NCI-H2029 treated with DMSO at 0.1 percent for 48 hours (cell line): ENCODE measurements around the gene CTCFL.

ENCODE experiments used
- DNase-seq: peaks from one replicate; lab custom pipeline; 2025; lab: John Stamatoyannopoulos, UW

The CTCFL gene

DNA sequence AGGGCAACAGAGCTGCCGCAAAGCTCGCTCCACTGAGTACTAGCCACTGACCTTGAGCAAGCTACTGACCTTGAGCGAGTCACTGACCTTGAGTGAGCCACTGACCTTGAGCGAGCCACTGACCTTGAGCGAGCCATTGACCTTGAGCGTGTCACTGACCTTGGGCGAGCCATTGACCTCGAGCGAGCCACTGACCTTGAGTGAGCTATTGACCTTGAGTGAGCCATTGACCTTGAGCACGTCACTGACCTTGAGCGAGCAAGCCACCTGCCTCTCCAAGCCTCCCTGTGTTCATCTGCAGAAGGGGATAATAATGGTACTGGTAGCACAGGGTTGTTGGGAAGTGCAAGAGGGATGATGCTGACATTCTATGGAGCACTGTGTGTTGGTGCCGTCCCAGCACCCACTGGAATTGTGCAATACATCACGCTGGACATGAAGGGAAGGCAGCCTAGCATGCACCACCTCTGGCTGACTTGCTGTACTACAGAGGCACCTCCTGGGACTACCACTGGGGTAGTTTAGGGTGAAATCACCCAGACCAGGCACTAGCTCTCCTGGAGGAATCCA lies 60.2 kb downstream of the CTCFL start:
- DNase-seq, result no peak

DNA sequence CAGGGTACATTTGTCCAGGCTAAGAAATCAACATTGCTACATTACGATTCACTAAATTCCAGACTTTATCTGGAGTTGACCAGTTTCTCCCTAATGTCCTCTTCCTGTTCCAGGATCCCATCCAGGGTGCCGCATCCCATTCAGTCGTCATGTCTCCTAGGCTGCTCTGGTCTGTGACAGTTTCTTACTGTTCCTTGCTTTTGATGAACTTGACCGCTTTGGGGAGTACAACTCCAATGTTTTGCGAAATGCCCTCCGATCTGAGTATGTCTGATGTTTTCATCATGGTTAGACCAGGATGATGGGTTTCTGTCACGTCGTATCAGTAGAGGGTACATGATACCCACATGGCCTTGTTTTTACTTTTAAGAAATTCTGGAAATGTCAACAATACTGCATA lies 62.2 kb downstream of the CTCFL start:
- DNase-seq, result no peak

DNA sequence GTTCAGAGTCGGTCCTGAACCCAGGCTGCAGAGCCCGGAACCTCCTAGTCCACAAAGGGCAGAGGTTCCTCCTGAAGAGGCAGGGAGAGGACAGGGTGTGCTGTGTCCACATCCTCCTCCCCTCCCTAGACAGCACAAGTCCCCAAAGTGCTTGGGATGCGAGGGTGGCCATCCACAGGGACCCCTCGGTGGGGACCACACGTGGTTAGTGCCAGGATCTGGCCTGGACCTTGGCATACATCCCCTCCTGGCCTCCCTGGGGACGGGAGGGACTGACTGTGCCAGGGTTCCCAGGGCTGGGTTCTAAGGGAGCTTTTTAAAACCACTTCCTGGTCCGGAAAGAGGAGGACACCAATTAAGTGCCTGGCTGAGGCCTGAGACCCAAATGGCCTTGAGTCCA lies 63.2 kb downstream of the CTCFL start:
- no peak for DNase-seq

DNA sequence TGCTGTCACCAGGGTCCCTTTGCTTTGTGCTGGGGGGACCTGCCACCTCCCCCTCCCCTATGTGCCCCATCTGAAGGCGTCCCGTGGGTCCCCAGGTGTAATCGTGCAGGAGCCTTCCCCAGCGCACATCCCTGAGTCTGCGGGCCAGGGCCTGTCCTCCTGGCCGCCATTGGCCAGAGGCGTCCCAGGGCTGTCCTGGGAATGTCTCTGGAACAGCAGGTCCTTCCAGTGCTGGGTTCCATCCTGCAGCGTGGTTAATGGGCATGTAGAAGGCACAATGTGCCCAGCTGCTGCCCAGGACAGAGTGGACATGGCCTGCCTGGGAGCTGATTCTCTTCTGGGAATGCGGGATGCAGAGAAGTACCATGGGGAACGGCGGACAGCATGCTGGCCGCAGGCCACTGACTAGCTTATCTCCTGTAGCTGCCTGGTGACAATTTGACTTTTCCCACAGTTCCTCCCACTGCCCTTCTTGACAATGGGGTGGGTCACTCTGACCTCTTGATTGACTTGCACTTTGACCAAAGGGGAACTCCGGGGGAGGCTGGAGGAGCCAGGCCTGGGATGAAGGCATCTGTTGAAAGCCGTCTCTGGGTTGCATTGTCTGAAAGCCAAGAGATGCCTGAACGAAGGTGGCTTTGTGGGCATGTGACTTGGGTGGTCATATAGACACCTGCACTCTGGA lies 64.0 kb downstream of the CTCFL start:
- no peak for DNase-seq

DNA sequence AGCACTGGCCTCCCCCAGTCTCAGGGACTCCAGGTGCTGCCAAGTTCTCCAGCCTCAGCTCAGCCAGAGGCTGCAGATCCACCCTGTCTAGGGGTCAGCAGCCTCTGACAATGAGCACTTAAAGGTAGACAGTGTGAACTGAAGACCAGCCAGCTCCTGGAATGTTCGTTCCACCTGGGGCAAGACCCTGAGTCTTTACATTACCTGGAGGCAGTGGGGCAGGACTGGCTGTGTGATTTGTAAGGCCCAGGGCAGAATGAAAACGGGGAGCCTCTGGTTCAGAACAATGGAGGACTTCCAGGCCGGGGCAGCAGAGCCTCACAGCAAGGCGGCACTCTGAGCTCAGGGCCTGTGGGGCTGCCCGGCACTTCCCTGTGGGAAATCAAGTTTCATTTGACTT lies 65.0 kb downstream of the CTCFL start:
- no peak for DNase-seq

DNA sequence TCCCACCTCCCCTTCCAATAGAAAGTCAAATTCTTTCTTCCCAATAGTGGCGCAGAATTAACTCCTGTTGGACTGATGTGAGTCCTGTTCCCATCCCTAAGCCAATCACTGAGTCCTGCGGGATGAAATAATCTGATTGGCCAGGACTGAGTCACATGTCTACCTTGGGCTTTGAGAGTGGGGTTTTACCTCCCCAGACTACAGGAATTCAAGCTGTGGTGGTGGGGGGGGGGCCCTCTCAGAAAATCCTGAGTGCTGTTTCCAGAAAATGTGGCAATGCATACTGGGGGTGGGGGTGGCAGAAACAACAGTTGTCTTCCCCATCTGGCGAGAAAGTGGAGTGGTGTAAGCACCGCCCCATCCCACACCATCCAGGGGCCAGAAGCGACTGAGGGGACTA lies 65.7 kb downstream of the CTCFL start:
- no peak for DNase-seq

DNA sequence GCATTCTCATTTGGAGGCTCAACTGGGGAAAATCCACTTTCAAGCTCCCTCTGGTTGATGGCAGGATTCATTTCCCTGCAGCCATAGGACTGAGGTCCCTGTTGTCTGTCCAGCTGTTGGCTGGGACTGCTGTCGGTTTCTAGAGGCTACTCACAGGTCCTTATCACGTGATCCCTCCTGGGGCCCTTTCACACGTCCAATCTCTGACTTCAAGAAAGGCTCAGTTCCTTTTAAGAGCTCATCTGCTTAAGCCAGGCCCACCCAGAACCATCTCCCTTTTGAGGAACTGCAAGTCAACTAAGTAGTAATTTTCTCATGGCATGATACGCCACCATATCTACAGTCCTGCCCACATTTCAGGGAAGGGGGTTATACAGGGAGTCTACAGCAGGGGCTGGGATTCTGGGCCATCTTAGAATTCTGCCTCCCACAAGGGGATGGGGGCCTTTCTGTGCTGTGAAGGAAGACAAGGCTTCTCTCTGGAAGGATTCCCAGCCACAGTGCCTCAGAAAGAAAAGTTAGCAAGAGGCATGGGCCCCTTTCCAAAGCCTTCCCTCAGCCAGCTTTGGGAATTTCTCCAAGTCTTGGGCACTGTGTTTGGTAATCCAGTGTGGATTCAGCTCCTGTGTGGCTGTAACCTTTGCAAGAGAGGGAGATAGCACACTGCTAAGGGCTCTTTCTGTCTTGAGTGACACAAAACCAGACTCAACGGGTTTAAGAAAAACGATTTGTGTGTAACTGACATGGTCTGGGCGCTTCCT lies 66.4 kb downstream of the CTCFL start:
- no peak for DNase-seq

DNA sequence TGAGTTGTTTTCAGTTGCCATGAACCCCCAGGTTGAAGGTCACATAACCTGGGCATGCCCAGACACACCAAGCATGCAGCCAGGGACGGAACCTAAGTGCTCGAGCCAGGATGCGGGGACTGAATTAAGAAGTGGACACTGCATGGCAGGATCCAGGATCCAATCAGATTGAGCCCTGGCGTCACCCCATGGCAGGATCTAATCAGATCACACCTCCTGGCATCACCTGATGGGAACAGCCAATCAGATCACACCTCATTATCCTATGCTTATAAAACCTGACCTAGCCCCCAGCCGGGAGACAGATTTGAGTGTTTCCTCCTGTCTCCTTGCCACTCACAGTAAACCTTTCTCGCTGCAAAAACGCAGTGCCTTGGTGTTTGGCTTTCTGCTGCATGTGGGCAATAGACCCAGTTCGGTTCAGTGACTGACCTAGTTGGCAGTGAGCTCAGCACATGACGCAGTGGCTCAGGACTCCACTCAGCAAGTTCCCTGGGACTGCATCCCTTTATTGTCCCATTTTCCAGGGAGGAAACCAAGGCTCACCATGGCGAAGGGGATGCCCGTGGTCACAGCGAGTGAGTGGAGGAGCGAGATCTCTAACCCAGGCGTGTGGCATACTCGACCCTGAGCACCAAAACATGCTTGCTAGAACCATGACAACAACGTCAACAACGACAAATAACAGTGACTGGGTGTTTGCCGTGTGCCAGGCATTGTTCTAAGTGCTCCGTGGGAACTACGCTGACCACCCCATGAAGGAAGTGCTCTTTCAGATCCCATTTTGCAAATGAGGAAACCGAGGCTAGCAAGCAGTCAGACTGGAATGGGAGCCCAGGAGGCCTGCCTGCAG lies 67.5 kb downstream of the CTCFL start:
- no peak for DNase-seq

DNA sequence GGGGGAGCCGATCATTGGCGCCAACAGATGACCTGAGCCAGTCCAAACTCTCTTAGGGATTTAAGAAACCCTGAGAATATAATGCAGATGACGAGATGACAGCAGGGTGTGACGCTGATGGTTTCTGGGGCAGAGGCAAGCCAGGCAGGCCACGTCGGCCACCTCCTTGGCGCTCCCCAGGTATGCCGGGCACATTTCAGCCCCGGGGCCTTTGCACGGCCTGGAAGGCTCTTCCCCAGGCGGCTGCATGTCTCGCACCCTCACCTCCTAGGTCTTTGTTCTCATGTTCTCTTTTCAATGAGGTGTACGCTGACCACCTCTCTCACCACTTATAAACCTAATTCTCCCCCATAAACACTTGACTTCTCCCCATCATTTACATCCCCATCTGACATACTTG lies 68.8 kb downstream of the CTCFL start:
- no peak for DNase-seq

DNA sequence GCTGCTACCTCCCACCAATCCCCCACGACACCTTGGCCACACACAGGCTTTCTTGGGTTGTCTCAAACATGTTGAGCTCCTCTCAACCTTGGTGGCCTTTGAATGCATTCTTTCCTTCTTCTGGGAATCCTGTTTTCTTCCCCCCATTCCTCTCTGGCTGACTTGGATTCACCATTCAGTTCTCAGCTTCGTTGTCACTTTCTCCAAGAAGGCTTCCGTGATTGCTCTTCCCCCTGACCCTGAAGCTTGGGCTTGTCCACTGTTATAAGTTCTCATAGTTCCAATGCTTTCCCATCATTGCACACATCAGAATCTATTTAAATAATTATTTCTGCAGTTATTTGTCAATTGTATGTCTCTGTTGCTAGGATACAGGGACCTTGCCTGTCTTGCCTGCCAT lies 69.6 kb downstream of the CTCFL start:
- no peak for DNase-seq

DNA sequence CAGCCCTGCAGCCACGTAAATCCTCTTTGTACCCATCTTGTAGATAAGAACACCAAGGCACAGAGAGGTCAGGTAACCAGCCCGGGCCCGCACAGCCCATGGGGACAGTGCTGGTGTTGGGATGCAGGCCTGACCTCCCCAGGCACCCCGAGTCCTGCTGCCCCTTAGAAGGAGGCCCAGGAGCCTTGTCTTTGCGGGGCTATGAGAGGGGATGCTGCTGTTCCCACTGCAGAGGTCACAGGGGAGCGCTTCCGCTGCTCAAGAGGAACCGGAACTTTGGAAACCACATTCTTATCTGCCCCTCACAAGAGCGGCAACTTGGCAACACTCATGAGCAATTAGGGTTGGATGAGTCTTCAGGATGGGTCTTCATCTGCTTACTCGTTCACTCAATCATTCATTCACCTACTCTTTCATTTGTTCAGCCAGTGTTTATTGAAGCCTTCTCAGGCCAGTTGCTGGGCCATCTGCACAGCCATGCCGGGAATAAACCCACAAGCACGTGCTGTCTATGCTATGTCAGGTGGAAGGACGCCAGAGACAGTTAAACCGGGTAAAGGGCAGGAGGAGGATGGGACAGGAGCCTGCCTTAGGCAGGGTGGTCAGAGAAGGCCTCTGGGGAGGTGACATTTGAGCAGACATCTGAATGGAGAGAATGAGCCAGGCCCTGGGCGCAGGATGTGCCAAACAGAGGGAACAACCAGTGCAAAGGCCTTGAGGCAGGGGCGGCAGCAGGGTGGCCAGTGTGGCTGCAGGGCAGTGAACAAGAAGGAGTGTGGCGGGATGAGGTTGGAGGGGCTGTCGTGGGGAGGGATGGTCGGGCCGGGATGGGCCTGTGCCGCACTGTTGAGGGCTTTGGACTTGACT lies 72.9 kb downstream of the CTCFL start:
- DNase-seq, result no peak

DNA sequence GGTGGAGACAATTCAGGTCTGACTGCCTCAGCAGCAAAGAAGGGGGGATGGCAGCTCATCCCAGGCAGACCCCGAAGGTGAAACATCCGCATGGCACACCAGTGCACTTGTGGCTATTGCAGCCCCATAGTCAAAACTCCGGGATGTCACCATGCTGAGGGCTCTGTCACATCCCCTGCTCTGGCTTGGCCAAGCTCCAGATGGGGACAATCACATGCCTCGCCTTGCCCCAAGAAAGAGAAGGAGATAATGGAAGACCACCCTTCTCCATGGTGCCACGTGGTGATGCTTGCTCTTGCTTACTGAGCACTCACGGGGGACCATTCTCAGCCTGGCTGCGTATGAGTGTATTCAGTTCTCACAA lies 73.5 kb downstream of the CTCFL start:
- no peak for DNase-seq

DNA sequence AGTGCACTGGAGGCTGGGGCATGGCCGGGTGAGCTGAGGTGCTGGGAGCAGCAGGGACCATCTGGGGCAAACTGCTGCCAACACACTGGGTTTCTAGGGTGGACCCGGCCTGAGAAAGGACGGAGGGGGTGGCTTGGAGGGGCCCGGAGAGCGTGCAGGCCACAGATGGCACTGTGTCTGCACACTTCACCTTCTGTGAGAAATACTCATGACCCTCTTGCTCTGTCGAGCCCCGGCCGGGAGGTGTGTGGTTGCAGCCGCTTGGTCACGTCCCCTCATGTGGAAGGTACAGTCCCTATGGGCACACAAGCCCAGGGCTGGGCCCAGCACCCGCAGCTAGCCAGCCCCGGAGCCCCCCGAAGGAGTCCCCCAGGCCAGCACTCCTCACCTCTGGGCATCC lies 74.0 kb downstream of the CTCFL start:
- no peak for DNase-seq

DNA sequence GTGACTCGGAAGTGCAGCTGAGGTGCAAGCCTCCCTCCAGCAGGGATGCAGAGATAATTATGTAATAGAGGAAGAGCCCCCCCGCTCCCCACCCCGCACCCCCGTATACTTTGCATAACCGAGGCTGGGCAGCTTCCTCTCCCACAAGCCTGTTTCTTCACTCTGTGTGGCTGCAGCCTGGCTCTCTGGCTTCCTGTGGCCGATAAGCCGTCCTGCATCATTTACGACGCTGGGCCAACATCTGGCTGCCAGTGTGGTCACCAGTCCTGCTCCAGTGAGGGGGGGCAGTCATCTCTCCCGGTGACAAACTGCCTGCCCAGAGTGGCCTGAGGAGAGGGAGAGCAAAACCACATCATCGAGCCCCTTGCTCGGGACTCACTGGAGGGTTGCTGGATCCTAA lies 74.5 kb downstream of the CTCFL start:
- DNase-seq, result no peak

DNA sequence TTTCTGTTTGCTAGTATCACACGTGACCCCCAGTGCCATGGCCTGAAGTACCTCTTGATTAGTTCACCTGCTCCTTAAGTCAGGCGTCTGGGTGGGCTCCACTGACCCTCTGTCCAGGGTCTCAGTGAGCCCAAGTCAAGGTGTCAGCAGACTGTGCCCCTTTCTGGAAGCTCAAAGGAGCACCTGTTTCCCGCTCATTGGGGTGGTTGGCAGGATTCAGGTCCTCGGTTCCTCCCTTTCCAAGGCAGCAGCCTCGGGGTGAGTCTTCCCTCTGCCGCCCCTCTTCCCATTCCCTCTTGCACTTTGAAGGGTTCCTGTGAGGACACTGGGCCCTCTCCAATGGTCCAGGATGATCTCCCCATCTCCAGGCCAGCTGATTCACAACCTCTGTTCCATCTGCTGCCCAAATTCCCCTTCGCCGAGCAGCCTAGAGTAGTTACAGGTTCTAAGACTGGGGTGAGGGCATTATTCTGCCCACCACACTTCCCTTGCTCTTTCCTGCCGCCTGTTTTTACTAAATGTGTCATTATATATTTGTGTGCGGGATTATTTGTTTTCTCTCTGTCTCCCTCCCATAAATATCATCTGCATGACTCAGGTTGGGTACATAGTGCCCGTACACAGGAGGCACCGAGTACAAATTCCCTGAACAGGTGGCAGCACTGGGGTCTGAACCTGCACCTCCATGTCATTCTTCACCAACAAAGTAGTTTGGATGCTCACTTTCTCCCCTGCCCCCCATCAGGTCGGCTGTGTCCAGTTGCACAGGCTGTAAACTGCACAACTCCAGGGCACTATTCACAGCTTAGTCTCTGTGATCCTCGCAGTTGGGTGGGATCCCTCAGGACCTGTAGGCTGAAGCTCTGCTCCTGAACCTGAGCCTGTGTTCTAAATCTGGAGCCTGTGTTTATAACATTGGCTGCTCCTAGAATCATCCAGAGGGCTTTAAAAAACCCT lies 75.3 kb downstream of the CTCFL start:
- no peak for DNase-seq

DNA sequence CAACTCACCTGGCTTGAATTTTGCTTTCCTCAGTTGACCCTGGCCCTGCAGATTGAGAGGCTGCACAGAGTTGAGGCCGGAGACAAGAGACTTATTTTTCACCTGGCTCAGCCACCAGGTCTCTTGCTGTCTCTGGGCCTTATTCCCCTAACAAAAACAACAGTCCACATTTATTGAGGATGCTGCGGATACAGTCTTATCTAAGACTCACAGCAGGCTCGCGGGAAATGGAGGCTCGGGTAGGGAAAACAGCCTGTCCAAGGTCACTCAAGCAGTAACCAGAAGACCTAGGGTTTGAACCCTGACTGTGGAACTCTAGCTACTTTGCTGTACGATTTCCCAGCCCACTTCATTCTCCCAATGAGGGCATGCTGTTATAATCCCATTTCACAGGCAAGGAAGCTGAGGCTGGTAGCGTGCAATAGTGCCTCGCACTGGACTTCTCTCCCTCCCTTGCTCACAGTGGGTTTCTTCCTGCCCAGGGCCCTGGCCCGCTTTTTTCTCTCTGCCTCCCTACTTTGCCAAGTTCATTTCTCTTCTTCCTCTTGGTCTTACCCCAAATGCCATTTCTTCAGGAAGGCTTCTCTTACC lies 76.1 kb downstream of the CTCFL start:
- no peak for DNase-seq
